Measurements from ENCODE around the gene C12orf50. TPM values are rescaled to one million over a fixed set of nuclear protein-coding genes. Genes with fewer than 3 reads are reported as not detected.

The C12orf50 gene
- total and polyA plus RNA-seq, 2 of the 13 experiments (the other 11 are each of a cell fraction or from before 2014, with no cell fraction given) = not detected

DNA sequence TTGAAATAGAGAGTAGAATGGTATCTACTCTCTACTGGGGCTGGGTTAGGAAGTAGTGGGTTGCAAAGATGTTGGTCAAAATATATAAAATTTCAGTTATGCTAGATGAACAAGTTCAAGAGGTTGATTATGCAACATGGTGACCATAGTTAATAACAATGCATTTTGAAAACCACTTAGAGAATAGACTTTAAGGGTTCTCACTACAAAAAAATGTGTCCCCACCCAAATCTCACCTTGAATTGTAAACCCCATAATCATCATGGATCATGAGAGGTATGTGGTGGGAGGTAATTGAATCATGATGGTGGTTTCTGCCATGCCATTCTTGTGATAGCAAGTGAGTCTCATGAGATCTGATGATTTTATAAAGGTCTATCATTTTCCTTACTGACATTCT is 94.0 kb downstream of the C12orf50 start (continued):
- TF ChIP-seq, protein P1, sequence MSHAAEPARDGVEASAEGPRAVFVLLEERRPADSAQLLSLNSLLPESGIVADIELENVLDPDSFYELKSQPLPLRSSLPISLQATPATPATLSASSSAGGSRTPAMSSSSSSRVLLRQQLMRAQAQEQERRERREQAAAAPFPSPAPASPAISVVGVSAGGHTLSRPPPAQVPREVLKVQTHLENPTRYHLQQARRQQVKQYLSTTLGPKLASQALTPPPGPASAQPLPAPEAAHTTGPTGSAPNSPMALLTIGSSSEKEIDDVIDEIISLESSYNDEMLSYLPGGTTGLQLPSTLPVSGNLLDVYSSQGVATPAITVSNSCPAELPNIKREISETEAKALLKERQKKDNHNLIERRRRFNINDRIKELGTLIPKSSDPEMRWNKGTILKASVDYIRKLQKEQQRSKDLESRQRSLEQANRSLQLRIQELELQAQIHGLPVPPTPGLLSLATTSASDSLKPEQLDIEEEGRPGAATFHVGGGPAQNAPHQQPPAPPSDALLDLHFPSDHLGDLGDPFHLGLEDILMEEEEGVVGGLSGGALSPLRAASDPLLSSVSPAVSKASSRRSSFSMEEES (CRISPR knock-in tag; IDR thresholded peaks at IDR 0.05) = no peak

DNA sequence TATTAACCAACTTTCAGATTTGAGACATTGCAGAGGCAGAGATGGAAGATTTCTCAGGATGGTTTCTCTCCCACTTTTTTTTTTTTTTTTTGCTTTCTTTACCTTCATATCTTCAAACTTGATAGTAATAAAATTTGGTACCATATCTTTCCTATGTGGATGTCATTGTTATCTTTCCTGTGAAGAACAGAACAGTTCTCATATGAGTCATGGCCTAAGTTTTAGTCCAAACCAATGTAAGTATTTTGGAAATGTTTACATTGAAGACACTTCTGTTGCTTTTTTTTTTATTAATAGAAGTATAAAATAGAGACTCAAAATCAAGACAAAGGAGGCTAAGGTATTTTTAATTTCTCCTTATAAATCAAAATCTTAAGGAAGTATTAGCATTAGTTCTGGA is 95.2 kb downstream of the C12orf50 start:
- Histone ChIP-seq H3K4me2 (ENCODE audit: low read depth, low read length) (no peak overlapping the region), H3K79me2 (ENCODE audit: insufficient read depth, low read length) (no peaks in the 10 kb centered on the region), H3K27ac (ENCODE audit: extremely low read length, insufficient read depth, low read length) (no peak overlapping the region), H3K9me3 (ENCODE audit: low read length) (peaks cover 11% of the 10 kb centered on the region; the same call in 1 of the 2 replicates), H3K9ac (ENCODE audit: insufficient read depth, low read depth, low read length) (no peak overlapping the region), H3K4me3 (replicated peaks in 1 of 3; ENCODE audit: insufficient read depth in 1 of 3, low read depth in 2 of 3, low read length in 3 of 3) (no peak overlapping the region), H3K4me1 (ENCODE audit: insufficient read depth, low read length) (no peaks in the 10 kb centered on the region), H4K20me1 (ENCODE audit: insufficient read depth, low read length) (no peaks in the 10 kb centered on the region), H3K27me3 (ENCODE audit: control insufficient read depth in 1 of 2, insufficient read depth in 2 of 2, low read length in 2 of 2) (no peaks in the 10 kb centered on the region), H2AFZ (ENCODE audit: low read length) (no peak overlapping the region), H3K36me3 (replicated peaks in 1 of 2; ENCODE audit: control insufficient read depth in 1 of 2, insufficient read depth in 2 of 2, low read length in 2 of 2) (no peaks in the 10 kb centered on the region)
- in situ Hi-C loops (cut with HindIII; ENCODE audit: extremely low pct_ligation_motif_present, low pct_unique_long_range_greater_than_20kb) (no loop called here), intact Hi-C loops (cut with micrococcal nuclease; ENCODE audit: unreplicated experiment) (no loop called here)
- ATAC-seq = no peak
- no peak for FAIRE-seq
- CTCF ChIA-PET (ENCODE audit: low intra/inter-chr PET ratio, low total read pairs) = no interaction called here
- BruUV-seq (replicated peaks) = no TSS peak
- POLR2A ChIA-PET = no interaction called here
- DNase-seq (ENCODE audit: low spot score) = no peak
- TF ChIP-seq ZNF136 (CRISPR knock-in tag; IDR thresholded peaks at IDR 0.05; ENCODE audit: low read depth) (no peak), HMGA1 (CRISPR knock-in tag; conservative IDR thresholded peaks at IDR 0.05) (no peak), ZNF761 (CRISPR knock-in tag; conservative IDR thresholded peaks at IDR 0.05) (no peak), SPEN (CRISPR knock-in tag; IDR thresholded peaks at IDR 0.05; ENCODE audit: low read depth) (no peak), TAF15 (IDR thresholded peaks at IDR 0.05; ENCODE audit: low read depth, low read length, poor library complexity, severe bottlenecking) (no peak), ZMAT3 (CRISPR knock-in tag; conservative IDR thresholded peaks at IDR 0.05) (no peak), ZNF484 (CRISPR knock-in tag; IDR thresholded peaks at IDR 0.05; ENCODE audit: borderline replicate concordance, low read depth) (no peak), ZNF598 (CRISPR knock-in tag; IDR thresholded peaks at IDR 0.05; ENCODE audit: borderline replicate concordance) (no peak), CBFB (CRISPR knock-in tag; IDR thresholded peaks at IDR 0.05) (no peak), ZBTB42 (CRISPR knock-in tag; IDR thresholded peaks at IDR 0.05) (no peak), ZNF207 (IDR thresholded peaks at IDR 0.05; ENCODE audit: borderline replicate concordance) (no peak), KDM2A (CRISPR knock-in tag; IDR thresholded peaks at IDR 0.05; ENCODE audit: borderline replicate concordance, low read depth) (no peak)
- TF ChIP-seq, protein P2, sequence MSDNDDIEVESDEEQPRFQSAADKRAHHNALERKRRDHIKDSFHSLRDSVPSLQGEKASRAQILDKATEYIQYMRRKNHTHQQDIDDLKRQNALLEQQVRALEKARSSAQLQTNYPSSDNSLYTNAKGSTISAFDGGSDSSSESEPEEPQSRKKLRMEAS (IDR thresholded peaks at IDR 0.05) = no peak
- TF ChIP-seq, protein P3, sequence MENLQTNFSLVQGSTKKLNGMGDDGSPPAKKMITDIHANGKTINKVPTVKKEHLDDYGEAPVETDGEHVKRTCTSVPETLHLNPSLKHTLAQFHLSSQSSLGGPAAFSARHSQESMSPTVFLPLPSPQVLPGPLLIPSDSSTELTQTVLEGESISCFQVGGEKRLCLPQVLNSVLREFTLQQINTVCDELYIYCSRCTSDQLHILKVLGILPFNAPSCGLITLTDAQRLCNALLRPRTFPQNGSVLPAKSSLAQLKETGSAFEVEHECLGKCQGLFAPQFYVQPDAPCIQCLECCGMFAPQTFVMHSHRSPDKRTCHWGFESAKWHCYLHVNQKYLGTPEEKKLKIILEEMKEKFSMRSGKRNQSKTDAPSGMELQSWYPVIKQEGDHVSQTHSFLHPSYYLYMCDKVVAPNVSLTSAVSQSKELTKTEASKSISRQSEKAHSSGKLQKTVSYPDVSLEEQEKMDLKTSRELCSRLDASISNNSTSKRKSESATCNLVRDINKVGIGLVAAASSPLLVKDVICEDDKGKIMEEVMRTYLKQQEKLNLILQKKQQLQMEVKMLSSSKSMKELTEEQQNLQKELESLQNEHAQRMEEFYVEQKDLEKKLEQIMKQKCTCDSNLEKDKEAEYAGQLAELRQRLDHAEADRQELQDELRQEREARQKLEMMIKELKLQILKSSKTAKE (CRISPR knock-in tag; IDR thresholded peaks at IDR 0.05; ENCODE audit: borderline replicate concordance) = no peak
- TF ChIP-seq, protein P4, sequence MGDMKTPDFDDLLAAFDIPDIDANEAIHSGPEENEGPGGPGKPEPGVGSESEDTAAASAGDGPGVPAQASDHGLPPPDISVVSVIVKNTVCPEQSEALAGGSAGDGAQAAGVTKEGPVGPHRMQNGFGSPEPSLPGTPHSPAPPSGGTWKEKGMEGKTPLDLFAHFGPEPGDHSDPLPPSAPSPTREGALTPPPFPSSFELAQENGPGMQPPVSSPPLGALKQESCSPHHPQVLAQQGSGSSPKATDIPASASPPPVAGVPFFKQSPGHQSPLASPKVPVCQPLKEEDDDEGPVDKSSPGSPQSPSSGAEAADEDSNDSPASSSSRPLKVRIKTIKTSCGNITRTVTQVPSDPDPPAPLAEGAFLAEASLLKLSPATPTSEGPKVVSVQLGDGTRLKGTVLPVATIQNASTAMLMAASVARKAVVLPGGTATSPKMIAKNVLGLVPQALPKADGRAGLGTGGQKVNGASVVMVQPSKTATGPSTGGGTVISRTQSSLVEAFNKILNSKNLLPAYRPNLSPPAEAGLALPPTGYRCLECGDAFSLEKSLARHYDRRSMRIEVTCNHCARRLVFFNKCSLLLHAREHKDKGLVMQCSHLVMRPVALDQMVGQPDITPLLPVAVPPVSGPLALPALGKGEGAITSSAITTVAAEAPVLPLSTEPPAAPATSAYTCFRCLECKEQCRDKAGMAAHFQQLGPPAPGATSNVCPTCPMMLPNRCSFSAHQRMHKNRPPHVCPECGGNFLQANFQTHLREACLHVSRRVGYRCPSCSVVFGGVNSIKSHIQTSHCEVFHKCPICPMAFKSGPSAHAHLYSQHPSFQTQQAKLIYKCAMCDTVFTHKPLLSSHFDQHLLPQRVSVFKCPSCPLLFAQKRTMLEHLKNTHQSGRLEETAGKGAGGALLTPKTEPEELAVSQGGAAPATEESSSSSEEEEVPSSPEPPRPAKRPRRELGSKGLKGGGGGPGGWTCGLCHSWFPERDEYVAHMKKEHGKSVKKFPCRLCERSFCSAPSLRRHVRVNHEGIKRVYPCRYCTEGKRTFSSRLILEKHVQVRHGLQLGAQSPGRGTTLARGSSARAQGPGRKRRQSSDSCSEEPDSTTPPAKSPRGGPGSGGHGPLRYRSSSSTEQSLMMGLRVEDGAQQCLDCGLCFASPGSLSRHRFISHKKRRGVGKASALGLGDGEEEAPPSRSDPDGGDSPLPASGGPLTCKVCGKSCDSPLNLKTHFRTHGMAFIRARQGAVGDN (CRISPR knock-in tag; IDR thresholded peaks at IDR 0.05) = no peak
